ENCODE results near the gene ARL6IP4. TPM values are rescaled to one million over a fixed set of nuclear protein-coding genes. Genes with fewer than 3 reads are reported as not detected.
A peak's percentile ranks its signal among the peaks of the same experiment; 100 is the strongest.

ARL6IP4 gene
- total and polyA plus RNA-seq, 2 donors from 2014 or later = 168 to 362 TPM

DNA sequence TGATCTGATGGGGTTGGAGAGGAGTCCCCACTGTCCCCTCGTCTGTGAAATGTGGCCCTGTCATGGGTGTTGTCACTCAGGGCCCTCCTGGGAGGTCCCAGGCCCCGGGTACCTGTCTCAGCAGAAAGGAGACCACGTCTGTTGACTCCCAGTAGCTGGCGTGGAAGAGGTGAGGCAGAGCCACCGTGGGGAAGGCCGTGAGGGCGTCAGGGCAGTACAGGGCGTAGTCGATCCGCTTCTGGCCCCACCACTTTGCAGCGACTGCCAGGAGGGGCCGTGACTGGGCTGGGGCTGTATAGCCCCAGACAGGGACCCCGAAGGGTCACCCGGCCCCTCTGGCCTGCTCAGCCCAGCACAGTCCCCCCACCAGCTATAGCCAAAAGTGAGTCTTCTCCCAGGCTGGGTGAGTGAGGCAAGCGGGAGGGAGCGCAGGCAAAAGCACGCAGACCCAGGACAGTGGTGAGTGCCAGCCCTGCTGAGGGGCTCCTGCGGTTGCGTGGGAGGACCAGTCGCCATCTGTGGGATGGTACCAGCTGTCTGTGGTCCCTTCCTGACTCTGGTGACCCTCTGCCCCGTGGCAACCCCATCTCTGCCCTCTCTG lies 8.2 kb downstream of the ARL6IP4 start:
- peak in 1 of 5 donors; percentile 67 for DNase-seq
- H3K36me3 ChIP-seq (ENCODE audit: control insufficient read depth in 2 of 3, insufficient read depth in 3 of 3, low read length in 3 of 3) = peaks cover 0 to 2% (median 0%) of the 10 kb centered on the region in 3 donors
- no peak for TF ChIP-seq CTCF (IDR thresholded peaks at IDR 0.05; ENCODE audit: borderline replicate concordance, extremely low read depth, insufficient read depth)

GRCh38 chr12:122989225-122989839 lies 8.9 kb downstream of the ARL6IP4 start:
- Histone ChIP-seq H3K27me3 (ENCODE audit: control insufficient read depth, insufficient read depth, low read length) (no peaks in the 10 kb centered on the region), H3K9me3 (ENCODE audit: control insufficient read depth in 2 of 3, insufficient read depth in 1 of 3, low read length in 3 of 3) (no peaks in the 10 kb centered on the region), H3K9ac (ENCODE audit: low read length in 3 of 3) (no peak overlapping the region), H3K36me3 (ENCODE audit: control insufficient read depth in 2 of 3, insufficient read depth in 3 of 3, low read length in 3 of 3) (peaks cover 0 to 2% (median 0%) of the 10 kb centered on the region in 3 donors), H3K27ac (ENCODE audit: low read depth in 2 of 2, low read length in 2 of 2) (no peak overlapping the region), H3K4me3 (ENCODE audit: low read length in 3 of 3) (no peak overlapping the region), H3K4me1 (ENCODE audit: control insufficient read depth in 2 of 3, insufficient read depth in 2 of 3, low read depth in 1 of 3, low read length in 3 of 3) (peaks cover 0 to 13% (median under 1%) of the 10 kb centered on the region in 3 donors)
- intact Hi-C loops (cut with DNase I) = no loop called here
- DNase-seq = peak in 1 of 5 donors; percentile 62
- no peak for TF ChIP-seq CTCF (IDR thresholded peaks at IDR 0.05; ENCODE audit: borderline replicate concordance, extremely low read depth, insufficient read depth)
- FAIRE-seq = no peak

More for the DNA sequence above, 8.2 kb downstream of the ARL6IP4 start:
- H3K27me3 ChIP-seq (ENCODE audit: control insufficient read depth, insufficient read depth, low read length) = no peaks in the 10 kb centered on the region
- H3K4me3 ChIP-seq (ENCODE audit: low read length in 3 of 3) = no peak overlapping the region
- H3K9ac ChIP-seq (ENCODE audit: low read length in 3 of 3) = no peak overlapping the region
- peaks cover 0 to 18% (median 3%) of the 10 kb centered on the region in 3 donors for H3K4me1 ChIP-seq (ENCODE audit: control insufficient read depth in 2 of 3, insufficient read depth in 2 of 3, low read depth in 1 of 3, low read length in 3 of 3)
- intact Hi-C loops (cut with DNase I) = no loop called here
- FAIRE-seq = no peak
- H3K27ac ChIP-seq (ENCODE audit: low read depth in 2 of 2, low read length in 2 of 2) = no peak overlapping the region
- no peaks in the 10 kb centered on the region for H3K9me3 ChIP-seq (ENCODE audit: control insufficient read depth in 2 of 3, insufficient read depth in 1 of 3, low read length in 3 of 3)

- Histone ChIP-seq H3K9ac (ENCODE audit: low read length in 3 of 3) (no peak overlapping the region), H3K4me1 (ENCODE audit: control insufficient read depth in 2 of 3, insufficient read depth in 2 of 3, low read depth in 1 of 3, low read length in 3 of 3) (peaks cover 0 to 8% (median 0%) of the 10 kb centered on the region in 3 donors), H3K27ac (ENCODE audit: low read depth in 2 of 2, low read length in 2 of 2) (no peak overlapping the region), H3K4me3 (ENCODE audit: low read length in 3 of 3) (no peak overlapping the region), H3K36me3 (ENCODE audit: control insufficient read depth in 2 of 3, insufficient read depth in 3 of 3, low read length in 3 of 3) (peaks cover 0 to 2% (median 0%) of the 10 kb centered on the region in 3 donors), H3K9me3 (ENCODE audit: control insufficient read depth in 2 of 3, insufficient read depth in 1 of 3, low read length in 3 of 3) (no peaks in the 10 kb centered on the region), H3K27me3 (ENCODE audit: control insufficient read depth, insufficient read depth, low read length) (no peaks in the 10 kb centered on the region)
- intact Hi-C loops (cut with DNase I) = no loop called here
- no peak for TF ChIP-seq CTCF (IDR thresholded peaks at IDR 0.05; ENCODE audit: borderline replicate concordance, extremely low read depth, insufficient read depth)
- DNase-seq (peak in 1 of 5 donors; percentile 68), FAIRE-seq (no peak)
Observed at GRCh38 chr12:122989874-122990419, 9.5 kb downstream of the ARL6IP4 start.
